Myocyte (in vitro differentiated cells): ENCODE measurements around the gene OR10P1. TPM values are rescaled to one million over a fixed set of nuclear protein-coding genes. Genes with fewer than 3 reads are reported as not detected.
"Not testable (repeated sequence)": the region's sequence is repeated elsewhere in the genome, so short reads cannot be mapped to it uniquely, and the experiment has no call there.

Experiments used
- DNase-seq: peaks from one replicate; pipeline ENCODE4 v3.0.0-alpha.2; 2012; ENCODE audit warnings: low read depth
- total RNA-seq: library from RNA; depleted of rRNA; stranded (reverse); fragments of >200 nt; gene quantifications from 2 replicates; pipeline ENCODE4 v1.2.3, GENCODE V29; 2014

Gene OR10P1
- total RNA-seq, 1 donor from 2014 or later: not detected

- not testable (repeated sequence) for DNase-seq
Measured at GRCh38 chr12:55650620-55651298, 14.1 kb downstream of the OR10P1 start.

DNA sequence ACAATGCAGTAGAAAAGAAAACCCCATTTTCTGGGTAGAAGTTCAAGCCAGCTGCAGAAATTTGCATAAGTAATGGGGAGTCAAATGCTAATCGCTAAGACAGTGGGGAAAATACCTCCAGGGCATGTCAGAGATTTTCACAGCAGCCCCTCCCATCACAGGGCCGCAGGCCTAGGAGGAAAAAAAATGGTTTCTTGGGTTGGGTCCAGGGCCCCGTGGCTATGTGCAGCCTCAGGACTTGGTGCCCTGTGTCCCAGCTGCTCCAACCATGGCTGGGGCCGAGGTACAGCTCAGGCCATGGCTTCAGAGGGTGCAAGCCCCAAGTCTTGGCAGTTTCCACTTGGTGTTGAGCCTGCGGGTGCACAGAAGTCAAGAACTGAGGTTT is 14.6 kb downstream of the OR10P1 start:
- DNase-seq: no peak

DNA sequence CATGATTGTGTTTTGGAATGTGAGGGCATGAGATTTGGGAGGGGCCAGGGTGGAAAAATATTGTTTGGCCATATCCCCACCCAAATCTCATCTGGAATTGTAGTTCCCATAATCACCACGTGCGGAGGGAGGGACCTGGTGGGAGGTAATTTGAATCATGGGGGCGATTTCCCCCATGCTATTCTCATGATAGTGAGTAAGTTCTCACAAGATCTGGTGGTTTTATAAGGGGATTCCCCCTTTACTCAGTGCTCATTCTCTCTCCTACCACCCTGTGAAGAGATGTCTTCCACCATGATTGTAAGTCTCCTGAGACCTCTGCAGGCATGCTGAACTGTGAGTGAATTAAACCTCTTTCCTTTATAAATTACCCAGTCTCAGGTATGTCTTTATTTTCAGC is 15.7 kb downstream of the OR10P1 start:
- DNase-seq: no peak

DNA sequence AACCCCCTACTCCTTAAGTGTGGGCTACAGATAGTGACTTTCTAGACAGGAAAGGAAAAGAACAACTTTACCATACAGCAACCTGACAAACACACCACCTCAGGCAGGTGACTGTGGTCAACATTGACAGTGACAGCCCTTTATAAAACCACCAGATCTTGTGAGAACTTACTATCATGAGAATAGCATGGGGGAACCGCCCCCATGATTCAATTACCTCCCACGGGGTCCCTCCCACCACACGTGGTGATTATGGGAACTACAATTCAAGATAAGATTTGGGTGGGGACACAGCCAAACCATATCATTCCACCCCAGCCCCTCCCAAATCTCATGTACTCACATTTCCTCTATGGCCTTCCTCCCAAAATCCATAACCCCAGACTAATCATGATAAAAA is 16.3 kb downstream of the OR10P1 start:
- DNase-seq: no peak

- DNase-seq: peak; percentile 78
Measured at GRCh38 chr12:55654511-55655214, 18.0 kb downstream of the OR10P1 start.

DNA sequence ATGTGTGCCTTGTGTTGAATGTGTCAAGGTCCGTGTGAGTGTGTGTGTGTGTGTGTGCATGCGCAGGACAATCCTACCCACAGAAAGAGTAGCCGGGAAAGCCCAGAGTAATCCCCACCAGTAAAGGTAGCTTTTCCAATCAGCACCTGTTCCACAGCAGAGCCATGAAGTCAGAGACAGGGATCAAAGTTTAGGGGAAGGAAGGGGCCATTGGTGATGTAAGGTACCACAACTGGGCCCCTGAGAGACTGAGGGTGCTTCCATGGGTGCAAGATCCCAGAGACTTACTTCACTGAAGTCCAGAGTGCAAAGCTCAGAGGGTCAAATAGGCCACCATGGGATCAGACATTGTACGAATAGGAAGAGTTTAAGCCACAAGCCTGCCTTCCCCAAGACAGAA is 20.5 kb downstream of the OR10P1 start:
- no peak for DNase-seq

- DNase-seq: no peak
Measured at GRCh38 chr12:55658212-55658611, 21.5 kb downstream of the OR10P1 start.

DNA sequence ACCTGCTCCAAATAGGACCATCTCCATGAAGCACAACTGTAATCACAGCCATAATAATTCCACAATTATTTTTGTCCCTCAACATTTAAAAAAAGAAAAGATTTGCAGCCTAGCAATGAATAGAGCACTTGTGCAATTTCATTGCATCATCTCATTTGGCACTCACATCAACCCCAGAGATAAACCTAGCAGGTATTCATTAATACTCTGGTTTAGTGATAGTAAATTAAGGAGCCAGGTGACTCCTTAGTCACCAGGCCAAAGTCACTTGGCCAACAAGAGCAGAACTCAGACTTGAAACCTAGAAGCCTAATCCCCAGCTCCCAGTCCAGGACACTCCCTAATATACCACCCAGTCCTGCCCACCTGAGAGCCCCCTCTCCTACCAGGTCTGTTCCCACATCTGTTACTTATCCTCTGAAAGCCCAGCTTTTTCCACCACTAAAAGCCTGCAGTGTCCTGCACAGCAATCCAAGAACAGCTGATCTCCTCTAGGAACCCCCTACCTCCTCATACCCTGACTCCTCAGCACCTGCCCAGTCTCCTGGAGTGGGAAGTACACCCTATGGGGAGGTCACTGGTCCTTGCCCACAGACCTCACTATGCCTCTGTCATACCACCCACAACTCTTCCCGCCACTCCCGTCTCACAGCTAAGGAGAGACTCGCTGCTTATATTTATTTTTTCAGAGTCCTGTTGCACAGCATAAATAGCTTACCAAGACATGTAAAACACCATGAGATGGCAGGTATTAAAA is 22.1 kb downstream of the OR10P1 start:
- no peak for DNase-seq

GRCh38 chr12:55659486-55660385 is 23.0 kb downstream of the OR10P1 start:
- peak; percentile 68 for DNase-seq

DNA sequence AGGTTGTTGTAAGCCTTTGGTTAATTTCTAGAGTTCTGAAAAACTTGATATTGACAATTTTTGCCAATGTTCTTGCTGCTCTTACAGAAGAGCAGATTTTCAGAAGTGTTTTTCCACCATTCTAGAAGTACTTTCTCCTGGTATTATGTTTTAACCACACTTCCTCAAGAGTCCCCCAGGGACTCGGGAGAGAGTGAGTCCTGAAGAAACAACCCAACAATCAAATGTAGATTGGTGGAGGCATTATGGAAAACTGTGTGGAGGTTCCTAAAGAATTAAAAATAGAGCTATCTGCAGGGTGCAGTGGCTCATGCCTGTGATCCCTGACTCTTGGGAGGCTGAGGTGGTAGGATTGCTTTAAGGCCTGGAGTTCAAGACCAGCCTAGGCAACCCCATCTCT is 26.7 kb downstream of the OR10P1 start:
- DNase-seq: no peak

GRCh38 chr12:55664826-55665225 is 28.1 kb downstream of the OR10P1 start:
- no peak for DNase-seq

DNA sequence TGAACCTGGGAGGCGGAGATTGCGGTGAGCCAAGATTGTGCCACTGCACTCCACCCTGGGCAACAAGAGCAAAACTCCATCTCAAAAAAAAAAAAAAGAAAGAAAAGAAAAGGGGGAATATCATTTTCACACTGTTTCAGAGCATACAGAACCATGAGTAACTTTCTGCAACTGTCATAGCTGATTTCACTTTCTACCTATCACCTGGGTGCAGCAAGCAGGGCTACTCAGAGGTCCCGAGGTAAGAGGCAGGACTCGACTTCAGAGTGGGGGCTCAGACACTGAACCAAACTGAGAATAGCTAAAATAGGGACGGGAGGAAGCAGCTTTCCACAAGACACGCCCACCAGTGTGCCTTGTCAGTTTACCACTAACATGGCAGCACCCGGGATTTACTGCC is 29.8 kb downstream of the OR10P1 start:
- DNase-seq: no peak

GRCh38 chr12:55670276-55670675 is 33.6 kb downstream of the OR10P1 start:
- DNase-seq: no peak

GRCh38 chr12:55671746-55672145 is 35.1 kb downstream of the OR10P1 start:
- DNase-seq: no peak

GRCh38 chr12:55673638-55674037 is 36.9 kb downstream of the OR10P1 start:
- no peak for DNase-seq

GRCh38 chr12:55675666-55676065 is 39.0 kb downstream of the OR10P1 start:
- DNase-seq: no peak

DNA sequence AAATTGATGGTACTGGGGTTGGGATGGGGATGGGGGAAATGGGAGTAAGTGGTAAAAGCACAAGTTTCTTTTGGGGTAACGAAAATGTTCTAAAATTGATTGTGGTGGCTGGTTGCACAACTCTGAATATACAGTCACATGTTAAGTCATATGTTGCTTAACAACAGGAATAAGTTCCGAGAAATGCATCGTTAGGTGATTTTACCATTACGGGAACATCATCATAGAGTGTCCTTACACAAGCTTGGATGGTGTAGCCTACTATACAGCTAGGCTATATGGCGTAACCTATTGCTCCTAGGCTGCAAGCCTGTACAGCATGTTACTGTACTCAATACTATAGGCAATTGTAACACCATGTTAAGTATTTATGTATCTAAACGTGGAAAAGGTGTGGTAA is 40.0 kb downstream of the OR10P1 start:
- no peak for DNase-seq

DNA sequence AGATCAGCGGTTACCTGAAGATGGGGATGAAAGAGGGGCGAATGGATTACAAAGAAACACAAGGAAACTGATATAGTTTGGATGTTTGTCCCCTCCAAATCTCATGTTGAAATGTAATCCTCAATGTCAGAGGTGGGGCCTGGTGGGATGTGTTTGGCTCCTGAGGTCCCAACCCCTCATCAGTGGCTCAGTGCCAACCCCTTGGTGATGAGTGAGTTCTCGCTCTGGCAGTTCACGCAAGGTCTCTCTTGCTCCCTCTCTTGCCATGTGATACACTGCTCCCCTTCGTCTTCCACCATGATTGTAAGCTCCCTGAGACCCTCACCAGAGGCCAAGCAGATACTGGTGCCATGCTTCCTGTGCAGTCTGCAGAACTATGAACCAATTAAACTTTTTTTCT is 43.0 kb downstream of the OR10P1 start:
- DNase-seq: no peak

DNA sequence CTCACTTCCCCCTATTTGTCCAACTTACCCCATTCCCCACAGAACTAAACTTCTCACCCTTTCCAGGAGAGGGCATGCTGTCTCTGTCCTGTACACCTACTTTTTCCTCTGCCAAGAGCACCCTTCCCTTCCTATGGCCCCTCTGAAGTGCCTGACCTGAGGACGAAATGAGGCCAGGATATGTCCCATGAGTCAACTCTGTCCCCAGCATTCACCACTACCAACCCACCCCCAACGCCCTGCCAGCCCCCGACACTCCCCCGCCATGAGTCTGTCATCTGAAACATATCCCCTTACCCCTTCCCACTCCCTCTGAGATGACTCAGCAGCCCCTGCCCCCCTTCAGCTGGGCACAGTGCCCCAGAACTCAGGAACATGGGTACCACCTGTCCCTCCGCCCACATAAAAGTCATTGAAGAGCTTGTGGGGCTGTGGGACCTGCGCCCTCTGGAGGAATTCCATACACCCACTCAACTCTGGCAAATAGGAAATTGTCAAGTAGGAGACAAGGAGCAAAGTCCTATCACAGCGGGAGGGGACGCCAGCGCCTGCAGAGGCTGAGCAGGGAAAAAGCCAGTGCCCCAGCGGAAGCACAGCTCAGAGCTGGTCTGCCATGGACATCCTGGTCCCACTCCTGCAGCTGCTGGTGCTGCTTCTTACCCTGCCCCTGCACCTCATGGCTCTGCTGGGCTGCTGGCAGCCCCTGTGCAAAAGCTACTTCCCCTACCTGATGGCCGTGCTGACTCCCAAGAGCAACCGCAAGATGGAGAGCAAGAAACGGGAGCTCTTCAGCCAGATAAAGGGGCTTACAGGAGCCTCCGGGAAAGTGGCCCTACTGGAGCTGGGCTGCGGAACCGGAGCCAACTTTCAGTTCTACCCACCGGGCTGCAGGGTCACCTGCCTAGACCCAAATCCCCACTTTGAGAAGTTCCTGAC is 44.7 kb downstream of the OR10P1 start:
- peak; percentile 99 for DNase-seq
